HG03457 (cell line): ENCODE data around the gene PKN1.
"Not testable (repeated sequence)": the region's sequence is repeated elsewhere in the genome, so short reads cannot be mapped to it uniquely, and the experiment has no call there.

Experiments used
- ATAC-seq: cut with Tn5 transposase; IDR thresholded peaks from one replicate; pipeline ENCODE4 v1.9.1; 2021; ENCODE audit warnings: moderate number of reproducible peaks; ENCODE audit not compliant: unreplicated experiment

Gene PKN1

DNA sequence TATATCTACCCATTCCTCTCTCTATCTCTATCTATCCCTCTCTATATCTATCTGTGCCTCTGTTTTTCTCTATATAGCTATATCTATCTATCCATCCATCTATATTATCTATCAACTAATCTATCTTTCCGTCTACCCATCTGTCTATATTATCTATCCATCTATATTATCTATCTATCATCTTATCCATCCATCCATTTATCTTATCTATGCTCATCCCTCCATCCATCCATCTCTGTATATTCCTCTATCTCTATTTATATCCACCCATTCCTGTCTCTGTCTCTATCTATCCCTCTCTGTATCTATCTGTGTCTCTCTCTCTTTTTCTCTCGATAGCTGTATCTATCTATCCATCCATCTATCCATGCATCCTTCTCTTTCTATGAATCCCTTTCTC is 27.8 kb downstream of the PKN1 start:
- no peak for ATAC-seq

DNA sequence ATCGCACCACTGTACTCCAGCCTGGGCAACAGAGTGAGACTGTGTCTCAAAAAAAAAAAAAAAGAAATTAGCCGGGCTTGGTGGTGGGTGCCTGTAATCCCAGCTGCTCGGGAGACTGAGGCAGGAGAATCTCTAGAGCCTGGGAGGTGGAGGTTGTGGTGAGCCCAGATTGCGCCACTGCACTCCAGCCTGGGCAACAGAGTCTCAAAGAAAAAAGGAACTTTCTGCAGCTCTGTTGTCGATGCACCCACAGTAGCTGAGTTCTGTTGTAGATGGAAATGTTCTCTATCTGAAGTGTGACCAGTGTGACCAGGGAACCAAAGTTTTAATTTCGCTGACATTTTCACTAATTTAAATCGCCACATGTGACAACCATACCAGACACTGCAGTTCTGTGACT is 29.3 kb downstream of the PKN1 start:
- not testable (repeated sequence) for ATAC-seq

DNA sequence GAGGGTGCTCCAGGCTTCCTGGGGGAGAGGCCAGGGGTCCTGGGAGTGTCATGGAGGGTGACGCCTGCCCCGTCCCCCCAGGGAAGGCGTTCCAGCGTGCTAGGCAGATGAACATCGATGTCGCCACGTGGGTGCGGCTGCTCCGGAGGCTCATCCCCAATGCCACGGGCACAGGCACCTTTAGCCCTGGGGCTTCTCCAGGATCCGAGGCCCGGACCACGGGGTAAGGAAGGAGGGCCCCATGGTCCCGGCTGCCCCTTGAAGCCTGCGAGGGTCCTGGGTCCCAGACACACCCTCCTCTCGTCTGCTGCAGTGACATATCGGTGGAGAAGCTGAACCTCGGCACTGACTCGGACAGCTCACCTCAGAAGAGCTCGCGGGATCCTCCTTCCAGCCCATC is 30.6 kb downstream of the PKN1 start:
- no peak for ATAC-seq

DNA sequence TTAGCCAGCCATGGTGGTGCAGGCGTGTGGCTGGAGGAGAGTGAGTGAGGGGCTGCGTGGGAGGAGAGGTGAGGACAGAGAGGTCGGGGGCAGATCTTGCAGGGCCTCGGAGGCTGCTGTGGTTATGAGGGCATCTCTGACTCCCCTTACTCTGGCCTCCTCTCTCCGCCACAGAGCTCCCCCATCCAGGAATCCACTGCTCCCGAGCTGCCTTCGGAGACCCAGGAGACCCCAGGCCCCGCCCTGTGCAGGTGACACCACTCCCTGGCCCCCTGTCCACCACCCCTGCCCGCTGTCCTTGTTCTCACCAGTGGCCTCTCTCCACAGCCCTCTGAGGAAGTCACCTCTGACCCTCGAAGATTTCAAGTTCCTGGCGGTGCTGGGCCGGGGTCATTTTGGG is 34.3 kb downstream of the PKN1 start:
- no peak for ATAC-seq

DNA sequence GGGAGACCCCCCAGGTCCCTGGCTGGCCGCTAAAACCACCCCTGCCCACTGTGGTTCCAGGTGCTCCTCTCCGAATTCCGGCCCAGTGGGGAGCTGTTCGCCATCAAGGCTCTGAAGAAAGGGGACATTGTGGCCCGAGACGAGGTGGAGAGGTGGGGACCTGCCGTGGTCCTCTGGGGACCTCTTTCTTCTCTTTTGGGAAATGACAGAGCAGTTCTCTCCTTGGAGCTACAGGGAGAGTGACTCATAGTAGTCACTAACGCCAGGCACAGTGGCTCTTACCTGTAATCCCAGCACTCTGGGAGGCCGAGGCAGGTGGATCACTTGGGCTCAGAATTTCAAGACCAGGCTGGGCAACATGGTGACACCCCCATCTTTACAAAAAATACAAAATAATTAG is 34.7 kb downstream of the PKN1 start:
- ATAC-seq = no peak

DNA sequence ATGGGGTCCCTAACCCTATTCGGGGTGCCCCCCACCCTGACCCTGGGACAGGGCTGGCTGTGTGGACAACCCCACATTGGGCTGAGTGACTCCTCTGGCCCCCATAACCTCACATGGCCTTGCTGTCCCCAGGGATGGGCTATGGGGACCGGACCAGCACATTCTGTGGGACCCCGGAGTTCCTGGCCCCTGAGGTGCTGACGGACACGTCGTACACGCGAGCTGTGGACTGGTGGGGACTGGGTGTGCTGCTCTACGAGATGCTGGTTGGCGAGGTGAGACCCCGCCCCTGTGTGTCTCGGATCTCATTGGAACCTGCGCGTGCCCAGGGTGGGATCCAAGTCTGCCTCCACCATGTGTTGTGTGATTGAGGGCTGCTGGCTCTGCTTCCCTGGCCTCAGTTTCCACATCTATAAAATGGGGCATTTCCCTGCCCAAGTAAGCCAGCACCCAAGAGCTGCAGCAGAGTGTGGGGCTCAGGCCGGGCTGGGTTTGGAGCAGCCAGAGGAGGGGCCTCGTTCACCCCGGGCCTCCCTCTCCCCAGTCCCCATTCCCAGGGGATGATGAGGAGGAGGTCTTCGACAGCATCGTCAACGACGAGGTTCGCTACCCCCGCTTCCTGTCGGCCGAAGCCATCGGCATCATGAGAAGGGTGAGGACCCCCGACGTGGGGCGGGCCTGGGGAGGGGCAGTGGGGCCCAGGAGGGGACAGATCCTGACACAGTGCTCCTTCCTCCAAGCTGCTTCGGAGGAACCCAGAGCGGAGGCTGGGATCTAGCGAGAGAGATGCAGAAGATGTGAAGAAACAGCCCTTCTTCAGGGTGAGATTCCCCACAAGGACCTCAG is 37.1 kb downstream of the PKN1 start:
- ATAC-seq = no peak

DNA sequence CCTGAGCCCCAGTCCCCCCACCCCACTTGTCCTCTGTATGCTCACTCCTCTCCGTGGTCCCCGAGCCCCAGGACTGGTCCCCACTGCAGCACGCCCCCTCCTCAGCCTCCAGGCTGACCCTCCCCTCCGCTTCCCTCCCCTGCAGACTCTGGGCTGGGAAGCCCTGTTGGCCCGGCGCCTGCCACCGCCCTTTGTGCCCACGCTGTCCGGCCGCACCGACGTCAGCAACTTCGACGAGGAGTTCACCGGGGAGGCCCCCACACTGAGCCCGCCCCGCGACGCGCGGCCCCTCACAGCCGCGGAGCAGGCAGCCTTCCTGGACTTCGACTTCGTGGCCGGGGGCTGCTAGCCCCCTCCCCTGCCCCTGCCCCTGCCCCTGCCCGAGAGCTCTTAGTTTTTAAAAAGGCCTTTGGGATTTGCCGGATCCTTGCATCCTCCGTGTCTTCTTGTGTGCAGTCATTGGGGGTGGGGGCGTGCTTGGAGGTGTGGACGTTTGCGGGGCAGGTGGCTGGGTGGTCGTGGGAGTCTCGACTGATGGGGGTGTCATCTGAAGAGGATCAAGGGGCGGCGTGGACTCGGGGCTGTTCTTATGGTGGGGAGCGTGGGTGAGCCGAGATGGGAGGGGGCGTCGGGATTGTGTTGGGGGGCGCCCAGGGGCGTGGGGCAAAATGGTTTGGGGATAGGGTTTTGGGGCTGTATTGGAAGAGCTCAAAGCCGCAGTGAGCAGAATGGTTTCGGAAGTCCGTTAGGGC is 38.5 kb downstream of the PKN1 start:
- no peak for ATAC-seq

DNA sequence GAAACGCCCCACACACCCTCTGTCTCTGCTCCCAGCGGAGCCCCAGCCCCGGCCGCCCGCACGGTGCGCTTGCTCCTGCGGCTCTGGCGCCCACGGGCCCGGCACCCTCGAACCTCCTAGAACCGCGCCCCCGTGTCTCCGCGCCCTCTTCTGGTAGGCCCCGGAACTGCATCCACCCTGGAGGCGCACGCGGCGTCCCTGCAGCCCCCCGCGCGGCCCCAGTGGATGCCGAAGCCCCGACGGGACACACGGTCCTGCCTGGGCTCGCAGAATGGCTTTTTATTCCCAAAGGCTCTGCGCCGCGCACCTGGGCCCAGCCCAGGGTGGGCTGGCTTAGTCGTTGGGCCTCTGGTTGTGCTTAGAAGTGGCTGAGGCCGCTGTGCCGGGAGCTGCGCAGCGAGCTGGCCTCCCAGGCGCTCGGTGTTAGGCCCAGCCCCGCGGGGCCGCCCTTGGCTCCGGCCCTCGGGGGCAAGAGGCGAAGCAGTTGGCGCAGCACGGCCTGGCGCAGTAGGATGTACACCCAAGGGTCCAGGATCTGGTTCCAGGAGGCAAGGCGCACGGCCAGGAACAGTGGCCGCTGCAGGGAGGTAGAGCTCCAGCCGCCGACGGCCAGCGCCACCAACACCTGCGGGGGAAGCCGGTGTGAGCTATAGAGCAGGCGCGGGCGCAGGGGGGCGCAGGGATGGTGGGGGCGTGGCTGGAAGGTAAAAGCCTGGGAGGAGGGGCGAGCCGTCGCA is 39.3 kb downstream of the PKN1 start:
- no peak for ATAC-seq

DNA sequence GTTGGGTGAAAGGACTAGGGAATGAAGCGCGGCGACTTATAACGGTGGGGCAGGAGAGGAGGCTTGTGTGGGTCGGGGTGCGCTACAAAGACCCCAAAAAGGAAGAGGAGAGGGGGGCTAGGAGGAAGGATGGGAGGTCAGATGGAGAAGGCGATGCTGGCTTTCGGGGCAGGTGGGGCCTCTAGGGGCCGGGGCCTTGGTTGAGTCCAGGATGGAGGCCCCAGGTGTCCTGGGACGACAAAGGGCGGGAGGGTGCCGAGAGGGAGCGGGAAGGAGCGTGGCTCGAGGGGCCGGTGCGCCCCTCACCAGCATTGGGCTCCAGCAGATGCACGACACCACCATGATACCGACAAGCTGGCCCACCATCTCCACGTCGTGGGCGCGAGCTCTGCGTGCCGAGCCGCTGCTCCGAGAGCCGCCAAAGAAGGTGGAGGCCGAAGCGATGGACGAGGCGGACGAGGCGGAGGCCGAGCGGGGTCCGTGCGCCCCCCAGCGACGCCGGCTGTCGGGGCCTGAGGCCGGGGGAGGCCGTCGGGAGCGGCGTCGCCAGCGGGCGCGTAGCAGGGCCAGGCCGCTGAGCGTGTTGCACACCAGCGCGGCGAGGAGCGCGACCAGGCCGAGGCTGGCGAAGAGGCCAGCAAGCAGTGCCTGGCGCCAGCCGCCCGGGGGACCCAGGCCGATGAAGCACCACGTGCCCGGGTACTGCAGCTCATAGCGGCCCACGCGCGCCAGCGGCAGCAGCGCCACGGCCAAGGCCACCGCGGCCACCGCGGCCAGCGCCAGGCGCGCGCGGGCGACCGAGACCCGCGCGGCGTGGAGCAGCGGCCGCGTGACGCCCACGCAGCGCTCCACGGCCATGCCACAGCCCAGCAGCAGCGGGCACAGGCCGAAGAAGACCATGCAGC is 40.2 kb downstream of the PKN1 start:
- no peak for ATAC-seq

DNA sequence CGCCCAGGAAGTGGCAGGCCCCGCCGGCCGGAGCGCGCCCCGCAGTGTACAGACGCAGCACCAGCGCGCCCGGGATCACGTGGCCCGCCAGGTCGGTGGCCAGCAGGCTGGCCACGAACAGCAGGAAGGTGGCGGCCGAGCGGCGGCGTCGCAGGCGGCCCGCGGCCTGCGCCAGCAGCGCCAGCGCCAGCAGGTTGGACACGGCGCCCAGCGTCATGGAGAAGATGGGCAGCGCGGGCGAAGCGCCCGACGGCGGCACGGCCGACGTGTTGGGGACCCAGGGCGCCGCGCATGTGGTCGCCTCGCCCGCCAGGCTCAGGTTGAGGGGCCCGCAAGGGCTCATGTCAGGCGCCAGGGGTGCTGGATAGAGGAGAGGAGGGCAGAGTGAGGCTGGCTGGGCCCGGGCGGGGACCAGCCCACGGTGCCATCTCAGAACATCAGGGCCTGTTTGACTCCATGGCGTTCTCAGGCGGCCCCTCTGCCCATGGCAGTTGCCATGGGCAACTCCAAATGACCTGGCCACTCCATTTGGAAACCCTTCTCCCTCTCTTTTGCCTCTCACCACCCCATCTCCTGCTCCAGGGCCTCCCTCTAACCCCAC is 41.0 kb downstream of the PKN1 start:
- no peak for ATAC-seq

DNA sequence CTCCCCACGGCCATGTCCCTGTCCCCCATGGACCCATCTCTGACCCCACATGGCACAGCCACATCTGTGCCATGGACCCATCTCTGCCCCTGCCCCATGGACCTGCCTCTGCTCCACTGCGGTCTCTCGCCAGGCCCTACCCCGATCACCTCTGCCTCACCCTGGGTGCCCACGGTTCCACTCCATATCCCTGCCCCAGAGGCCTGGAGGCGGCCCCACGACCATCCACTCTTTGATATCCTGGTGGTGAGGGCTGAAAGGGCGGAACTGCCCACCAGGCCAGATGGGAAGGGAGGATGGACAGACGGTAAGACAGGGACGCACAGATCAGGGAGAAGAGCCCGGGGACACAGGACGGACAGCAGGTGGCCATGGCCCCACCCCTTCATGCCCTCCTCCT is 41.7 kb downstream of the PKN1 start:
- ATAC-seq = no peak

DNA sequence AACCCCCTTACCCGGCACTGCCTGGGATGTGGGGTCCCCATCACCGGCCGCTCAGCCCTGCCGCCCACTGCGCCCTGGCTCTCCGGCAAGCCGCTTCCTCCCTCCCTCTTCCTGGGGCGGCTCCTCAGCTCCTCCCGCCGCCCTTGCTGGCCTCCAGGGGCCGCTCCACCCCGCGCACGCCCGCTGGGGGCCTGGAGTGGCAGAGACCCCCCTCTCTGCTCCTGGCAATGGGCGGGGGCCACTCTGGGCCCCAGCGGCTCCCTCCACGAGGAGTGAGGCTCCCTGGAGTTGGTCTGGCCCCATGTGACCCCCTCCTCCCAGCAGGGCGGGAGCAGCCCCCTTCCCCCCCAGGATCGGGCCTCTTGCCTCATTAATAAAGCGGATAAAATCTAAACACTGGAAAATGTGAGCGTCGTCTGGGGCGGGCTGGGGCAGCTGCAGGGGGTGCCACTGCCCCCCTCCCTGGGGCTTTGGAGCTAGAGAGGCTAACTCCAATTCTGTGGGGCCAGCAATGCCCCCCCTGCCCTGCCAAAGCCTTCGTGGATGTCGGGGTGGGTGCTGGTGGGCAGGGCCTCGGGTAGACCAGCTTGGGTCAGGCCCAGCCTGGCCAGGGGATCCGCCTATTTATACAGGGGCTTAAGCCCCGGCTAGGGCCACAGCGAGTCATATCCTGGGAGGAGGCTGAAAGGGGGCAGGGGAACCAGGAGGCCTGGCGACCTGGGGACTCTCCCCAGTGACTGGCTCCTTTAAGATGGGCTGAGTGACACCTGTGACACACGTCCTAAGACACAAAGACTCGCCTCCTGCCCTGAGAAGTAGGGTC is 42.4 kb downstream of the PKN1 start, which contains the start of gene PTGER1:
Gene PTGER1, minus strand, starts transcription at position 104 of the 823 bp plus-strand sequence. CDS start 1,034 bp downstream, outside the sequence.
- ATAC-seq = no peak

DNA sequence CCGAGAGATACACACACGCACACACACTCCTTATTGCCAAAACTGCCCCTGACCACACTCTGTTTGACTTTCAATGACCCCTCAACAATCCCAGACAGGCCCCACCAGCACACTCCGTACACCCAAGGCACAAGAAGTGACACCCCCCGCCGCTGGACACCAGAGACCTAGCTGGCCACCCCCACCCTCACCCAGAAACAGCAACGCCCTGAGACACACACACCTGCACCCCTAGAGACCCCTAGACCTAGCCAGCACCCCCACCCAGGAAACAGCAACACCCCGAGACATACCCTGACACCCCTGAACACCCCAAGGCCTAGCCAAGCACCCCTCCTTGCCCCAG is 43.2 kb downstream of the PKN1 start:
- ATAC-seq = no peak

DNA sequence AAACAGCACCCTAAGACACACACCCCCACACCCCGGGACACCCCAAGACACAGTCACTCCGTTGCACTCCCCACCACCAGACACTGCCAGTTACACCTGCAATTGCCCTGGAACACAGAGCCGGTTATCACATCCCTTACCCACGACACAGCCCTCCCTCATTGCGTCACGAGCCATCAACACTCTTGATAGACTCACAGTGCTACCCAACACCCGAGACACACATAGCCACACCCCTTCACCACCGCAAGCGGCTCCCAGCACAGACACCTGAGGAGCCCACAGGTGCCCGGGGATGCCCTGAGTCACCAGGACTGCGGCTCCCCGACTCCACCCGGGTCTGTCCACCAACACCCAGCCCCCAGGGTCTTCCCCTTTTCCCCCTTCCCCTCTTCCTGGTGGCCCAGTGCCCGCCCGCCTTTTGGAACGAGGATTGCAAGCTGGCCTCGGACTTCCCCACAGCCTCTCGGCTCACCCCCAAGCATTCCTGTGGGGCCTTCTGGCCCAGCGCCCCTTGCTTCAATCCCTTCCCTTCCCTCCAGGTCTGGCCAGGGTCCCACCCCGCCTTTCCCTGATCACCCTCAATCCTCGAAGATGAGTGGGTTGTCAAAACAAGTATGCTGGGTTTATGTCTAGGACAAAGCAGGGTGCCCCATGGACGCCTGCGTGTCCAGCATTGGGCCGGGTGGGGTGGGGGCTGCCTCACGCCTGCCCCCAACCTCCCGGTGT is 43.7 kb downstream of the PKN1 start:
- ATAC-seq = no peak

DNA sequence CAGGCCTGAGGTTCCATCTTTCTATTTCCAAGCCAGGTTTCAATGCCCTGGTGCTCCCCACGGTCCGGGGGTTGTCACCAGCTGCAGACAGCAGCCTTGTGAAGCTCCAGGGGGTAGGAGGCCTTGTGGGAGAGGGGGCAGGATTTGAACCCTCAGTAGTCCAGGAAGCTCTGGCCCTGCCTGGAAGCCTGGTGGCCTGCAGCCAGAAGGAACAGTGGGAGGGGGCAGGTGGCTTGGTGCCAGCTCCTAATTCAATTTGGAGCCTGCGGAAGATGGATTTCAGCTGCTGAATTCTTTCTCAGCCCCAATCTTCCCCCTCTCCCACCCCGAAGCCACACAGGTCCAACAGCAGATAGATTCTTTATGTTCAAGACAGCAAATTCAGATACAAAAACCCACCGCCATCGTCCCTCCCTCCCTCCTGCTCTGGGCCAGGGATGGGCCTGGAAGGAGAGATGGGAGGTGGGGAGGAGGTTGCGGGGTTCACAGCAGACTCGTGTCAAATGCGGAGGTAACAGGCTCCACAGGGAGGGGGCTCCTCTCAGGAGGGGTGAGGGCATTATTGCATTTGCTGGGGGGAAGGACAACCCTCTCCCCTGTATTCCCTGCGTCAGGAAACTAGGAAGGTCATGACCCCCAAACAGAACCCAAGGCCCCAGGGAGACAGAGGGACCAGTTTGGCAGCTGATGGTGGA is 44.5 kb downstream of the PKN1 start:
- no peak for ATAC-seq

DNA sequence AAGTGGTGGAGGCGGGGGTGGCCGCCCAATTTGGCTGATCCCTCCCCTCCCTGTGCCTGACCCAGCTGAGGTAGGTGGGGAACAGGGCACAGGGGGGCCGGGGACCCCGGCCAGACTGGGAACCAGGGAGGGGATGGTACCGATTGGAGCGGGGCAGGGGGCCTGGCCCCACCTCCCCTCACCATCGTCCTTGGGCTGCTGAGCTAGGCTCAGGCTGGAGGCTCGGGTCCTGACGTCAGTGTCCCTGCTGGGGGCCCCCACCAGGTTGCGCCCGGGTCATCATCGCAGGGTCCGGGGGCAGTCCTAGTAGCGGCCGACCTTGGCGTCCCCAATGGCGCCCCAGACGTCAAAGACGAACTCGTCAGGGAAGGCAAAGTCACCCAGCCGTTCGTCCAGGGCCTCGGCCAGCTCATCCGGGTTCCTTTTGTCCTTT is 45.0 kb downstream of the PKN1 start:
- ATAC-seq = no peak

DNA sequence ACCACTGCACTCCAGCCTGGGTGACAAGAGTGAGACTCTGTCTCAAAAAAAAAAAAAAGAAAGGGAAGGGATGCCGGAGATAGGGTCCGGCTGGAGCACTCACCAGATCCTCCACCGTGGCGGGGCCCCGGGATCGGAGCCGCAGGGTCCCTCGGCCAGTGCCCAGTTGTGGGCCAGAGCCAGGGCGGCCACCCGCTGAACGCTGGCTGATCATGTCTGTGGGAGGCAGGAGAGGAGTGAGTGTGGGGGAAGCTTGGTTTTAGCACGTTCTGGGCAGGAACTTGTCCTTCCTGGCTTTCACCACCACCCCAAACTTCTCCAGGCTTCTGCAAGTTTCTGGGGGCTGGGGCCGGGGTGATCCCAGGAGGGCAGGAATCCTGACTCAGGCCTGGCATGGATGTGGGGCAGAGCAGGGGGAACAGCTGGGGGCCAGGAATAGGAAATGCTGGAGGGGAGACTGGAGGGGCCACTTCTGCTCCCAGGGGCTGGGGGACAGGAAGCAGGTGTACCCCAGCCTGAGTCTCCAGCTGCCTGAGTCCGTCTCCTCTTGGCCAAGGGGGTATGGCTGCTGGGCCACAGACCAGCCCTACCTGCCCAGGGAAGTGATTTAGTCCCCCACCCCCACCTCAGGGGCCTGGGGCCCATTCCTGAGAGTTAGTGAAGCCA is 46.3 kb downstream of the PKN1 start:
- ATAC-seq = no peak
